IMR-90 (cell line): ENCODE results near the gene PBX3. TPM values are rescaled to one million over a fixed set of nuclear protein-coding genes. Genes with fewer than 3 reads are reported as not detected.

Experiments used
- ATAC-seq: fragments of 200-7000 bp; cut with Tn5 transposase; 2 replicates; pipeline ENCODE4 v1.9.1; 2020; ENCODE audit warnings: low read depth, mild to moderate bottlenecking, moderate library complexity
- BruUV-seq: library from RNA; stranded (reverse); fragments of 400-500 nt; replicated peaks from 2 replicates; lab custom pipeline; 2021; lab: Mats Ljungman, UMichigan
- CTCF ChIA-PET: fragments of 300-600 bp; formaldehyde crosslinking; extraction: SDS; loops from one replicate; lab custom pipeline; 2021; ENCODE audit warnings: antibody characterized with exemption; lab: Yijun Ruan, JAX
- POLR2A ChIA-PET: fragments of 300-600 bp; sonication (Branson Sonifier 250); formaldehyde crosslinking; loops from one replicate; lab custom pipeline; 2022; ENCODE audit warnings: antibody characterized with exemption; ENCODE audit not compliant: unreplicated experiment; lab: Charles Lee
- DNase-seq: peaks from one replicate; pipeline ENCODE4 v3.0.0; 2013
- H2AFZ ChIP-seq: replicated peaks from 2 replicates; pipeline ENCODE3; 2013; ENCODE audit warnings: low read length, mild to moderate bottlenecking; ENCODE audit not compliant: poor library complexity
- H2AK5ac ChIP-seq: 2 replicates; pipeline ENCODE4 v1.6.1; 2013; ENCODE audit warnings: low read depth, low read length, inconsistent platforms
- H2AK9ac ChIP-seq: replicated peaks from 2 replicates; pipeline ENCODE3; 2013; ENCODE audit warnings: mild to moderate bottlenecking, low read depth, low read length, moderate library complexity; ENCODE audit not compliant: poor library complexity
- H2BK120ac ChIP-seq: 2 replicates; pipeline ENCODE4 v1.6.1; 2013; ENCODE audit warnings: low read depth, low read length, inconsistent platforms
- H2BK15ac ChIP-seq: 3 replicates; pipeline ENCODE4 v1.6.1; 2013; ENCODE audit warnings: low read depth, low read length, inconsistent platforms
- H2BK20ac ChIP-seq: 2 replicates; pipeline ENCODE4 v1.6.1; 2013; ENCODE audit warnings: low read depth, mild to moderate bottlenecking, inconsistent platforms, low read length, moderate library complexity
- H2BK5ac ChIP-seq: 2 replicates; pipeline ENCODE4 v1.6.1; 2013; ENCODE audit warnings: mild to moderate bottlenecking, low read depth, low read length, inconsistent platforms; ENCODE audit not compliant: poor library complexity, severe bottlenecking
- H3K14ac ChIP-seq: replicated peaks from 2 replicates; pipeline ENCODE4 v1.6.1; 2013; ENCODE audit warnings: low read depth, low read length, inconsistent platforms
- H3K18ac ChIP-seq: 2 replicates; pipeline ENCODE4 v1.6.1; 2013; ENCODE audit warnings: low read depth, low read length, control low read depth
- H3K23ac ChIP-seq: 2 replicates; pipeline ENCODE4 v1.6.1; 2013; ENCODE audit warnings: low read depth, low read length, inconsistent platforms
- H3K27ac ChIP-seq: 2 replicates; pipeline ENCODE4 v1.5.1; 2013; ENCODE audit warnings: mild to moderate bottlenecking, control low read depth, low read length; ENCODE audit not compliant: insufficient read depth
- H3K27me3 ChIP-seq: 2 replicates; pipeline ENCODE4 v1.6.1; 2013; ENCODE audit warnings: low read length; ENCODE audit not compliant: control insufficient read depth, insufficient read depth
- H3K36me3 ChIP-seq: 2 replicates; pipeline ENCODE4 v1.6.1; 2013; ENCODE audit warnings: low read length, mixed read lengths; ENCODE audit not compliant: control insufficient read depth, insufficient read depth
- H3K4ac ChIP-seq: 2 replicates; pipeline ENCODE4 v1.6.1; 2013; ENCODE audit warnings: low read depth, low read length, inconsistent platforms
- H3K4me1 ChIP-seq: 2 replicates; pipeline ENCODE4 v1.6.1; 2013; ENCODE audit warnings: low read length, mixed read lengths; ENCODE audit not compliant: control insufficient read depth, insufficient read depth
- H3K4me2 ChIP-seq: 2 replicates; pipeline ENCODE4 v1.6.1; 2013; ENCODE audit warnings: low read depth, mild to moderate bottlenecking, control low read depth, low read length, moderate library complexity
- H3K4me3 ChIP-seq: 2 replicates; pipeline ENCODE4 v1.5.1; 2013; ENCODE audit warnings: low read depth, mild to moderate bottlenecking, control low read depth, low read length, moderate library complexity; ENCODE audit not compliant: insufficient read depth
- H3K56ac ChIP-seq: 2 replicates; pipeline ENCODE4 v1.6.1; 2013; ENCODE audit warnings: low read length, inconsistent platforms; ENCODE audit not compliant: insufficient read depth; ENCODE audit errors: extremely low read depth
- H3K79me1 ChIP-seq, 2 experiments: 2 replicates each; pipeline ENCODE4 v1.6.1; 2013; ENCODE audit warnings: low read length in 2 of 2, inconsistent platforms in 1 of 2, low read depth in 1 of 2
- H3K9ac ChIP-seq: 2 replicates; pipeline ENCODE4 v1.6.1; 2013; ENCODE audit warnings: low read depth, low read length, control low read depth
- H3K9me1 ChIP-seq: 2 replicates; pipeline ENCODE4 v1.6.1; 2013; ENCODE audit warnings: low read length, inconsistent platforms; ENCODE audit not compliant: insufficient read depth
- H3K9me3 ChIP-seq: 2 replicates; pipeline ENCODE4 v1.6.1; 2013; ENCODE audit warnings: low read length; ENCODE audit not compliant: control insufficient read depth, insufficient read depth
- H4K20me1 ChIP-seq: 2 replicates; pipeline ENCODE4 v1.6.1; 2013; ENCODE audit warnings: low read length, inconsistent platforms; ENCODE audit not compliant: insufficient read depth
- H4K5ac ChIP-seq: 2 replicates; pipeline ENCODE4 v1.6.1; 2013; ENCODE audit warnings: mild to moderate bottlenecking, low read depth, low read length, control low read depth
- H4K8ac ChIP-seq, 2 experiments: 2 replicates each; pipeline ENCODE4 v1.6.1; 2013; ENCODE audit warnings: low read depth in 2 of 2, low read length in 2 of 2, control low read depth in 1 of 2, inconsistent platforms in 1 of 2
- H4K91ac ChIP-seq: 2 replicates; pipeline ENCODE4 v1.6.1; 2013; ENCODE audit warnings: low read depth, low read length, inconsistent platforms; ENCODE audit not compliant: insufficient read depth
- CHD1 ChIP-seq: IDR thresholded peaks from 2 replicates; pipeline ENCODE4 v1.6.1; 2012; ENCODE audit warnings: low read depth, low read length, improper control_type of control experiment
- ELK1 ChIP-seq: fragments of 150-350 bp; IDR thresholded peaks from 2 replicates; pipeline ENCODE4 v1.6.1; 2016; ENCODE audit warnings: low read depth, mild to moderate bottlenecking, low read length, moderate library complexity, borderline replicate concordance
- MAFK ChIP-seq: IDR thresholded peaks from 2 replicates; pipeline ENCODE4 v1.6.1; 2012; ENCODE audit warnings: low read depth, low read length, improper control_type of control experiment
- MAZ ChIP-seq: IDR thresholded peaks from 2 replicates; pipeline ENCODE4 v1.6.1; 2012; ENCODE audit warnings: low read depth, mild to moderate bottlenecking, low read length, improper control_type of control experiment, moderate library complexity, borderline replicate concordance
- POLR2A ChIP-seq: IDR thresholded peaks from 2 replicates; pipeline ENCODE4 v1.6.1; 2012; ENCODE audit warnings: mild to moderate bottlenecking, low read depth, low read length
- RAD21 ChIP-seq: IDR thresholded peaks from 2 replicates; pipeline ENCODE4 v1.6.1; 2012; ENCODE audit warnings: low read length, improper control_type of control experiment
- RCOR1 ChIP-seq: IDR thresholded peaks from 2 replicates; pipeline ENCODE4 v1.6.1; 2012; ENCODE audit warnings: mild to moderate bottlenecking, low read length, improper control_type of control experiment; ENCODE audit not compliant: insufficient replicate concordance
- RFX5 ChIP-seq: IDR thresholded peaks from 2 replicates; pipeline ENCODE4 v1.8.0; 2012; ENCODE audit warnings: low read depth, mild to moderate bottlenecking, low read length, moderate library complexity
- WGBS, 2 experiments: methylation state at CpG; one replicate each; pipeline versions ENCODE4 v1.1.5 to v1.1.7; 2013; ENCODE audit warnings: missing lambda C conversion rate in 2 of 2; ENCODE audit not compliant: insufficient read length in 1 of 2; ENCODE audit errors: extremely low coverage in 2 of 2; 5-methylcytosine and 5-hydroxymethylcytosine counted together
- dilution Hi-C: fragments of 300-500 bp; cut with HindIII; formaldehyde crosslinking; loops from one replicate; pipeline ENCODE4 v1.14.3; 2018; ENCODE audit warnings: low sequenced_read_pairs; ENCODE audit not compliant: unreplicated experiment
- in situ Hi-C: fragments of 300-500 bp; cut with MboI; formaldehyde crosslinking; loops from 3 replicates; pipeline ENCODE4 v1.14.3; 2019; ENCODE audit warnings: low sequenced_read_pairs, inconsistent platforms, mixed read lengths
- intact Hi-C: fragments of 100-400 bp; cut with micrococcal nuclease; formaldehyde crosslinking; loops from 2 replicates; pipeline ENCODE4 v1.10.0; 2022
- polyA plus RNA-seq, 3 experiments: library from polyadenylated mRNA; depleted of rRNA; stranded (reverse); fragments of >200 nt; gene quantifications; 2 replicates each; pipeline ENCODE4 v1.2.3, GENCODE V29; 2012; ENCODE audit warnings: low replicate concordance in 1 of 3
- total RNA-seq: library from RNA; depleted of rRNA; stranded (reverse); fragments of >200 nt; gene quantifications from 2 replicates; pipeline ENCODE4 v1.2.3, GENCODE V29; 2012

The PBX3 gene
- total and polyA plus RNA-seq, 2 of the 4 experiments (the other 2 are of a cell fraction) = 12.0 to 15.6 TPM

- H3K9me1 ChIP-seq = no peaks in the 10 kb centered on the region
- POLR2A ChIA-PET = no interaction called here
- no peak overlapping the region for H3K27ac ChIP-seq
- no peaks in the 10 kb centered on the region for H4K20me1 ChIP-seq
- no peak overlapping the region for H3K14ac ChIP-seq
- H3K4me3 ChIP-seq = no peak overlapping the region
- CTCF ChIA-PET = no interaction called here
- H3K4me2 ChIP-seq = no peak overlapping the region
- H2BK5ac ChIP-seq = no peak overlapping the region
- no peak for TF ChIP-seq CHD1
- no peak for TF ChIP-seq ELK1
- TF ChIP-seq RAD21 = no peak
- no peak for TF ChIP-seq MAZ
- TF ChIP-seq RCOR1 = no peak
- TF ChIP-seq RFX5 = no peak
- TF ChIP-seq POLR2A = no peak
- no peak for TF ChIP-seq MAFK
- DNase-seq (no peak), ATAC-seq (no peak)
- no CpG with 5 or more reads among the region's 3 CpGs for WGBS, 2 experiments
- no peak overlapping the region for H3K23ac ChIP-seq
- no peak overlapping the region for H2BK20ac ChIP-seq
- H3K9ac ChIP-seq = no peak overlapping the region
- H2AK5ac ChIP-seq = no peak overlapping the region
- dilution Hi-C loops = no loop called here
- H3K27me3 ChIP-seq = no peaks in the 10 kb centered on the region
- BruUV-seq = no TSS peak
- no peak overlapping the region for H2BK120ac ChIP-seq
- H3K9me3 ChIP-seq = no peaks in the 10 kb centered on the region
- peaks cover 13% of the 10 kb centered on the region in 2 experiments; a peak in 3 of 4 replicates for H3K79me1 ChIP-seq
- in situ Hi-C loops = no loop called here
- H3K36me3 ChIP-seq = no peaks in the 10 kb centered on the region
- H2AFZ ChIP-seq = no peak overlapping the region
- H2AK9ac ChIP-seq = no peak overlapping the region
- no peak overlapping the region for H3K56ac ChIP-seq
- no peak overlapping the region for H4K8ac ChIP-seq
- no peak overlapping the region for H3K4ac ChIP-seq
- H4K91ac ChIP-seq = no peak overlapping the region
- H3K18ac ChIP-seq = no peak overlapping the region
- no peak overlapping the region for H2BK15ac ChIP-seq
- peaks cover 3% of the 10 kb centered on the region; the same call in 1 of the 2 replicates for H3K4me1 ChIP-seq
- intact Hi-C loops = no loop called here
- H4K5ac ChIP-seq = no peak overlapping the region
Observed at GRCh38 chr9:125902214-125902613, 155.0 kb downstream of the PBX3 start.
